ENCODE results near the gene TCF7L1.

TCF7L1 gene

DNA sequence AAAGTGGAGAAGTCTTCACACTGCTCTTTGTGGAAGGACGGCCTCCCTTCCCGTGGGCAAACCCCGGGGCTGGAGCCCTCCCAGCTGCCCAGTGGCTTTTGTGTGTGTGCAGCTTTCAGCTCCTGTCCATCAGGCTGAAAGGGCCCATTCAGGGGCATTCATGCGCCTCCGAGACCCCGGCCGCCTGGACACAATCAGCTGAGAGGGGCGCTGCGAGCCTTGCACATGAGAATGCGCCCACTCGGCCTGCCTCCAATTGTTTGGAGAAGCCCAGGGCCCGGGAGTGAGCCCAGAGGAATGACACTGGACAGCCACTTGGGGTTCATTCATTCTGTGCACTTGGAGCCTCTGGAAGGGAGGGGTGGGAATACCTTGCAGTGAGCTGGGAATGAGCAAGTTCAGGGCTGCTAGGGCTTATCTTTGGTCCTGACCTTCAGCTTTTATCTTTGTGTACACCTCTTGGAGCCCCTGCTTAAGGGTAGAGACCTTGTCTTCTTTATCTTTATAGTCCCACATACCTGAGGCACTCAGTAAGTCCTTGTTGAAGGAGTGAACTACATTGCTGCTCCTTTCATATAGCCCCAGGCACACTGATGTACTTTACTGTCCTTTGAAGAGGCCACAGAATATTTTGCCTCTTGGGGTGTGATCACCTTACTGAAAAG, 56.5 kb downstream of the TCF7L1 start:
- H3K4me3 ChIP-seq (ENCODE audit: low read depth in 1 of 2, low read length in 1 of 2), result no peak overlapping the region
- no peaks in the 10 kb centered on the region for H3K4me1 ChIP-seq (ENCODE audit: control insufficient read depth in 1 of 2, insufficient read depth in 1 of 2, low read depth in 1 of 2, low read length in 1 of 2)
- peaks cover 3% of the 10 kb centered on the region for H3K27me3 ChIP-seq
- no peak overlapping the region for H3K27ac ChIP-seq
- H3K9me3 ChIP-seq, result no peaks in the 10 kb centered on the region
- TF ChIP-seq CTCF (IDR thresholded peaks at IDR 0.05), result no peak
- H3K36me3 ChIP-seq, result no peaks in the 10 kb centered on the region

DNA sequence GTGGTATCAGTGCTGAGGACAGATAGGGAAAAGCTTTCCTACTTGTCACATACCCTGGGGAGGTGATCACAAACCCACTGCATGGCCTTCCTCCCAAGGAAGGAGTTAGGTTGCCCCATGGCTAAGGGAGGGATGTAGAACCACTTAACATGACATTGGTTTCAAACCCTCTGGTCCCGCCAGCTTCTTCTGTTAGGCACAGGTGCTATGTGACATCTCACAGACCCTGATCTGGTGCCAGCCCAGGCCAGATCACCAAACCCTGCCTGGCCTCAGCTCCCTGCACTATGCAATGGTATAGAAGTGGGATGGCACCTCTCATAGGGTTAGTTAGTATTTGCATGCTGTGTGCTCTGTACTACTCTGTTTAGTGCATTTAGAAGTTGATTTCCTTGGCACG, 58.0 kb downstream of the TCF7L1 start:
- no peaks in the 10 kb centered on the region for H3K4me1 ChIP-seq (ENCODE audit: control insufficient read depth in 1 of 2, insufficient read depth in 1 of 2, low read depth in 1 of 2, low read length in 1 of 2)
- H3K36me3 ChIP-seq, result no peaks in the 10 kb centered on the region
- no peak for TF ChIP-seq CTCF (IDR thresholded peaks at IDR 0.05)
- H3K9me3 ChIP-seq, result no peaks in the 10 kb centered on the region
- no peak overlapping the region for H3K4me3 ChIP-seq (ENCODE audit: low read depth in 1 of 2, low read length in 1 of 2)
- H3K27ac ChIP-seq, result no peak overlapping the region
- peaks cover 3% of the 10 kb centered on the region for H3K27me3 ChIP-seq

- Histone ChIP-seq H3K27me3 (no peaks in the 10 kb centered on the region), H3K4me1 (ENCODE audit: control insufficient read depth in 1 of 2, insufficient read depth in 1 of 2, low read depth in 1 of 2, low read length in 1 of 2) (no peaks in the 10 kb centered on the region), H3K4me3 (ENCODE audit: low read depth in 1 of 2, low read length in 1 of 2) (no peak overlapping the region), H3K9me3 (no peaks in the 10 kb centered on the region), H3K36me3 (no peaks in the 10 kb centered on the region), H3K27ac (no peak overlapping the region)
- no peak for TF ChIP-seq CTCF (IDR thresholded peaks at IDR 0.05)
Measured at GRCh38 chr2:85194780-85195480, 61.7 kb downstream of the TCF7L1 start.

DNA sequence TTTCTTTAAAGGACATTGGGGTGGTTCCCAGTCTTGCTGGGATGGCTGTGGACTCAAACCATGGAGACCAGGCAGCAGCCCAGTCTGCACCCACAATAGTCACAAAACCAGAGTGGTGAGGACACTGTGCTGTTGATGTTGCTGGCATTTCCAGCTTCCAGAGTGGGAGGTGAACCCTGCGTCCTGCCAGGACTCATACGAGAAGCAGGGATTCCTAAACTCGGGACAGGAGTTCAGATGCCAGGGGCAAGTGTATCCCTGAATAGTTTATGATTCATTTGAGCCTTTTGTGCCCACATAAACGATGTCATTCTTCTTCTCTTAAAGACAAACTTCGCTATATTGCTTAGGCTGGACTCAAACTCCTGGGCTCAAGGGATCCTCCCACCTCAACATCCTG, 62.8 kb downstream of the TCF7L1 start:
- no peaks in the 10 kb centered on the region for H3K9me3 ChIP-seq

GRCh38 chr2:85199698-85200097, 66.5 kb downstream of the TCF7L1 start:
- no peak for TF ChIP-seq CTCF (IDR thresholded peaks at IDR 0.05)
- H3K27ac ChIP-seq, result no peak overlapping the region
- no peaks in the 10 kb centered on the region for H3K9me3 ChIP-seq
- no peaks in the 10 kb centered on the region for H3K36me3 ChIP-seq
- H3K27me3 ChIP-seq, result no peaks in the 10 kb centered on the region
- no peaks in the 10 kb centered on the region for H3K4me1 ChIP-seq (ENCODE audit: control insufficient read depth in 1 of 2, insufficient read depth in 1 of 2, low read depth in 1 of 2, low read length in 1 of 2)
- H3K4me3 ChIP-seq (ENCODE audit: low read depth in 1 of 2, low read length in 1 of 2), result no peak overlapping the region

More for the DNA sequence above, 62.8 kb downstream of the TCF7L1 start:
- Histone ChIP-seq H3K27ac (no peak overlapping the region), H3K36me3 (no peaks in the 10 kb centered on the region), H3K4me3 (ENCODE audit: low read depth in 1 of 2, low read length in 1 of 2) (no peak overlapping the region), H3K27me3 (no peaks in the 10 kb centered on the region), H3K4me1 (ENCODE audit: control insufficient read depth in 1 of 2, insufficient read depth in 1 of 2, low read depth in 1 of 2, low read length in 1 of 2) (no peaks in the 10 kb centered on the region)
- TF ChIP-seq CTCF (IDR thresholded peaks at IDR 0.05), result no peak
